Type B pancreatic cell (in vitro differentiated cells): ENCODE measurements around the gene MYG1. TPM values are rescaled to one million over a fixed set of nuclear protein-coding genes. Genes with fewer than 3 reads are reported as not detected.
"Not testable (repeated sequence)": the region's sequence is repeated elsewhere in the genome, so short reads cannot be mapped to it uniquely, and the experiment has no call there.

Source experiments
- DNase-seq: peaks from one replicate; pipeline ENCODE4 v3.0.0; 2021; ENCODE audit warnings: mixed read lengths; ENCODE audit not compliant: unreplicated experiment; ENCODE audit errors: extremely low spot score
- H3K27ac Mint-ChIP-seq: 2 replicates; pipeline ENCODE4 v1.8.0; 2021; ENCODE audit warnings: mild to moderate bottlenecking, mixed read lengths
- H3K27me3 Mint-ChIP-seq: 2 replicates; pipeline ENCODE4 v1.8.0; 2021; ENCODE audit warnings: mixed read lengths
- H3K36me3 Mint-ChIP-seq: 2 replicates; pipeline ENCODE4 v1.8.0; 2021; ENCODE audit warnings: mixed read lengths
- H3K4me1 Mint-ChIP-seq: one replicate; pipeline ENCODE4 v1.8.0; 2021; ENCODE audit warnings: mixed read lengths; ENCODE audit not compliant: unreplicated experiment
- H3K4me3 Mint-ChIP-seq: 2 replicates; pipeline ENCODE4 v1.8.0; 2021; ENCODE audit warnings: mild to moderate bottlenecking, mixed read lengths
- H3K9me3 Mint-ChIP-seq: 2 replicates; pipeline ENCODE4 v1.8.0; 2021; ENCODE audit warnings: mixed read lengths
- total RNA-seq: library from RNA; stranded (reverse); gene quantifications from 2 replicates; pipeline ENCODE4 v1.2.1, GENCODE V29; 2021; ENCODE audit warnings: low replicate concordance
- TF ChIP-seq, protein P1 (sequence below): fragments of 200-600 bp; sonication (generic); conservative IDR thresholded peaks from 2 replicates; pipeline ENCODE4 v1.5.0; 2021; ENCODE audit warnings: antibody characterized with exemption, mild to moderate bottlenecking

The MYG1 gene
- total RNA-seq, 1 donor from 2014 or later, result 58.6 TPM

GRCh38 chr12:53330671-53331070 is 31.2 kb downstream of the MYG1 start:
- Mint-ChIP-seq H3K27ac (no peak overlapping the region), H3K36me3 (no peaks in the 10 kb centered on the region), H3K4me3 (no peak overlapping the region), H3K9me3 (no peaks in the 10 kb centered on the region), H3K27me3 (peaks cover 51% of the 10 kb centered on the region), H3K4me1 (peaks cover 20% of the 10 kb centered on the region)
- no peak for DNase-seq
- TF ChIP-seq, protein P1, sequence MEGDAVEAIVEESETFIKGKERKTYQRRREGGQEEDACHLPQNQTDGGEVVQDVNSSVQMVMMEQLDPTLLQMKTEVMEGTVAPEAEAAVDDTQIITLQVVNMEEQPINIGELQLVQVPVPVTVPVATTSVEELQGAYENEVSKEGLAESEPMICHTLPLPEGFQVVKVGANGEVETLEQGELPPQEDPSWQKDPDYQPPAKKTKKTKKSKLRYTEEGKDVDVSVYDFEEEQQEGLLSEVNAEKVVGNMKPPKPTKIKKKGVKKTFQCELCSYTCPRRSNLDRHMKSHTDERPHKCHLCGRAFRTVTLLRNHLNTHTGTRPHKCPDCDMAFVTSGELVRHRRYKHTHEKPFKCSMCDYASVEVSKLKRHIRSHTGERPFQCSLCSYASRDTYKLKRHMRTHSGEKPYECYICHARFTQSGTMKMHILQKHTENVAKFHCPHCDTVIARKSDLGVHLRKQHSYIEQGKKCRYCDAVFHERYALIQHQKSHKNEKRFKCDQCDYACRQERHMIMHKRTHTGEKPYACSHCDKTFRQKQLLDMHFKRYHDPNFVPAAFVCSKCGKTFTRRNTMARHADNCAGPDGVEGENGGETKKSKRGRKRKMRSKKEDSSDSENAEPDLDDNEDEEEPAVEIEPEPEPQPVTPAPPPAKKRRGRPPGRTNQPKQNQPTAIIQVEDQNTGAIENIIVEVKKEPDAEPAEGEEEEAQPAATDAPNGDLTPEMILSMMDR, result no peak

DNA sequence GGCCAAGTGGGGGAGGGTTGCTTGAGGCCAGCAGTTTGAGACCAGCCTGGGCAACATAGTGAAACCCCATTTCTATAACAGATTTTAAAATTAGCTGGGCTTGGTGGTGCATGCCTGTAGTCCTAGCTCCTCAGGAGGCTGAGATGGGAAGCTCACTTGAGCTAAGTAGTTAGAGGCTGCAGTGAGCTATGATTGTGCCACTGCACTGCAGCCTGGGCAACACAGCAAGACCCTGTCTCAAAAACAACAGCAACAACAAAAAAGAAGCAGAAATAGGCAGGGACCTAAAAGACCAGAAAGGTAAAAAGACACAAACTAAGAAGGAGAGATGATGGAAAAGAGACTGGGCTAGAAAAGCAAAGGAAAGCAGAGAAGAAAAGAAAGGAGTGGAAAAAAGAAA is 32.8 kb downstream of the MYG1 start:
- Mint-ChIP-seq H3K27ac (peak overlapping the region; percentile 35), H3K4me1 (peaks cover 18% of the 10 kb centered on the region), H3K27me3 (peaks cover 48% of the 10 kb centered on the region)
- H3K4me3 Mint-ChIP-seq, H3K36me3 Mint-ChIP-seq, H3K9me3 Mint-ChIP-seq, DNase-seq: not testable (repeated sequence)

GRCh38 chr12:53332744-53333143 is 33.2 kb downstream of the MYG1 start:
- Mint-ChIP-seq H3K36me3 (no peaks in the 10 kb centered on the region), H3K4me1 (peaks cover 14% of the 10 kb centered on the region), H3K4me3 (no peak overlapping the region), H3K27me3 (peaks cover 47% of the 10 kb centered on the region), H3K27ac (peak overlapping the region; percentile 35), H3K9me3 (no peaks in the 10 kb centered on the region)
- no peak for DNase-seq
- TF ChIP-seq, protein P1, result no peak

- no peak overlapping the region for H3K27ac Mint-ChIP-seq
- no peak for DNase-seq
- H3K36me3 Mint-ChIP-seq, result no peaks in the 10 kb centered on the region
- H3K4me3 Mint-ChIP-seq, result no peak overlapping the region
- H3K4me1 Mint-ChIP-seq, result peaks cover 12% of the 10 kb centered on the region
- TF ChIP-seq, protein P1, result no peak
- peaks cover 49% of the 10 kb centered on the region for H3K27me3 Mint-ChIP-seq
- H3K9me3 Mint-ChIP-seq, result no peaks in the 10 kb centered on the region
Measured at GRCh38 chr12:53333289-53333688, 33.8 kb downstream of the MYG1 start.

DNA sequence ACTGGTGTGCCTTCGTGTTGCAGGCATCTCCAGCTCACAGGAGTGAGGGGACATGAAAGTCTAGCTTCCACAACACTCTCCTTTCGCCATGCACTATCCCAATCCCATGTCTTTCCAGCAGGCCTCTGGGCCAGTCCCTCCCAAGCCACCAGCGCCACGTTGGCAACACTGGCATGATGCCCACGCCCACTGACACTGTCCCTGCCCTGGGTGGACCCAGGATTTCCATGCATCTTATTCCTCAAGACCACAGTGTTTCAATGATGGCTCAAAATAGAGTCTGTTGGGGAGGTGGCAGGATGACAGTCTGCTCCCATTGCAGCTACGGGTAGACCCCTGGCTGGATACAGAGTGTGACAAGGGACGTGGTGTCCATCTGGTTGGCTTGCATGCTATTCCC is 34.4 kb downstream of the MYG1 start:
- Mint-ChIP-seq H3K27me3 (peaks cover 50% of the 10 kb centered on the region), H3K4me3 (no peak overlapping the region), H3K4me1 (peaks cover 12% of the 10 kb centered on the region), H3K9me3 (no peaks in the 10 kb centered on the region), H3K36me3 (no peaks in the 10 kb centered on the region), H3K27ac (no peak overlapping the region)
- no peak for DNase-seq
- TF ChIP-seq, protein P1, result no peak

DNA sequence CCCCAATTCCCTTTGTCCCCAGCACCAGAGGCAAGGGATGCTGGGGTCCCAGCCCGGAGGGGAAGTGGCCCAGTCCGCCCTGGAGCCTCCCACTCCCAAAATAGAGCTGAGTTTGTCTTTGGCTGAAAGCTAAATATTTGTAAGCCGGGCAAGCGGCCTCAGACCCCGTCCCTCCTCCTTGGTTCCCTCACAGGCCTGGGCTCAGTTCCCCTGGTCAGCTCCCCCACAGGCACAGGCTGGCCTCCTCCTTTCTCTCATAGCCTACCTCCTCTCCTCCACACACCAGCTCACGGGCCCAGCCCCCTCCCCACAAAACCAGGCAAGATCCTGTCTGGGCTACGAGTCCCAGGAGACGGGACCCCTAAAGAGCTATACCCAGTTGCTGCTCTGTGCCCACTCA is 35.3 kb downstream of the MYG1 start:
- TF ChIP-seq, protein P1, result no peak
- Mint-ChIP-seq H3K27ac (no peak overlapping the region), H3K27me3 (peaks cover 46% of the 10 kb centered on the region), H3K36me3 (no peaks in the 10 kb centered on the region), H3K4me1 (peaks cover 13% of the 10 kb centered on the region), H3K4me3 (no peak overlapping the region), H3K9me3 (no peaks in the 10 kb centered on the region)
- no peak for DNase-seq
